ENCODE results near the gene PPIL3. TPM values are rescaled to one million over a fixed set of nuclear protein-coding genes. Genes with fewer than 3 reads are reported as not detected.
A peak's percentile ranks its signal among the peaks of the same experiment; 100 is the strongest.
"Not testable (repeated sequence)": the region's sequence is repeated elsewhere in the genome, so short reads cannot be mapped to it uniquely, and the experiment has no call there.

PPIL3 gene
- total RNA-seq (2014; rRNA removed; shearing (Covaris generic)), result 33.0 and 35.8 TPM in 2 replicates
- 14.4 and 24.7 TPM in 2 replicates for polyA plus RNA-seq (2015; cell fraction: cytosol; rRNA removed)
- polyA plus RNA-seq (2015; cell fraction: nucleus; rRNA removed), result 35.8 and 42.7 TPM in 2 replicates

DNA sequence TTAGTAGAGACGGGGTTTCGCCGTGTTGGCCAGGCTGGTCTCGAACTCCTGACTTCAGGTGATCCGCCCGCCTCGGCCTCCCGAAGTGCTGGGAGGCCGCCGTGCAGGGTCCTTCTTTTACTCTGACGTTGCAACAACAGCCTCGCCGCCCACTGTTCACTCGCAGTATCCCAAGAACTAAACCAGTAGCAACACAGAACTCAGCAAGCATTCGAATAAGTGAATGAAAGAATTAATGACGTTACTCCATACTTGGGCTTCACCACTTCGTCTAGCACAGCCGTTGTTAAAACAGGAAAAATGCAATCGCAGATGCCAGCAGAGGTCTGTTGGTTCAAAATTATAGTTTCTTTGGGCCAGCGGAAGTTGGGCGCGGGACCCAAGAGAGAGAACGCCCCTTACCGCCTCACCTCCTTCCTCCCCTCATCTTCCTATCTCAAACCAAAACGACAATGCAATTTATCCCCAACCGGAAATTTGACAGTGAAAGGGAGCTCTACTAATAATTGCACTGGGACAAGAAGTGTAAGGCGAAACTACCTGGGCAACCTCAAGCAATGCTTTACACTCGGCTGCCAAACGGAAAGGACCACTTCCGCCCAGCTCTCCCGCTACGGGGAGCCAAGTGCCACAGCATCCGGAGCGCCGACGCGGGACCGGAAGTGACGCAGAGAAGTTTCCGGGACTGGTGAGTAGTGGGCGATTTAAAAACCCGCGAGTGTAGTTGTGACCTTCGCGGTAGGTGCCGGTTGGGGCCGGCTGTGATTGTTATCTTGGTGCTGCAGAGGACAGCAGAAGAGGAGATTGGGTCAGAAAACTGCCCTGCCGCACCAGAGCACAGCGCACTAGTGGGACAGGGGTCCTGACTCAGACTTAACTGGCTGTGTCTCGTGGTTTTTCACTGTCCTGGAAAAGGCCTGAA lies at the start of gene PPIL3, which contains the start of gene NIF3L1:
Gene PPIL3, minus strand, starts transcription at position 374 of the 922 bp plus-strand sequence. CDS start 1,462 bp downstream, outside the sequence.
Gene NIF3L1, plus strand, starts transcription at position 668 of the 922 bp plus-strand sequence. CDS start 2,573 bp downstream, outside the sequence.
- in situ Hi-C loops (cut with HindIII; ENCODE audit: low pct_unique_long_range_greater_than_20kb, low sequenced_read_pairs), result no loop called here
- peak; percentile 97 for DNase-seq (ENCODE audit: low read depth, low spot score)

GRCh38 chr2:200930947-200931626 lies 42.2 kb upstream of the PPIL3 start:
- in situ Hi-C loops (cut with HindIII; ENCODE audit: low pct_unique_long_range_greater_than_20kb, low sequenced_read_pairs), result no loop called here
- no peak for DNase-seq (ENCODE audit: low read depth, low spot score)

DNA sequence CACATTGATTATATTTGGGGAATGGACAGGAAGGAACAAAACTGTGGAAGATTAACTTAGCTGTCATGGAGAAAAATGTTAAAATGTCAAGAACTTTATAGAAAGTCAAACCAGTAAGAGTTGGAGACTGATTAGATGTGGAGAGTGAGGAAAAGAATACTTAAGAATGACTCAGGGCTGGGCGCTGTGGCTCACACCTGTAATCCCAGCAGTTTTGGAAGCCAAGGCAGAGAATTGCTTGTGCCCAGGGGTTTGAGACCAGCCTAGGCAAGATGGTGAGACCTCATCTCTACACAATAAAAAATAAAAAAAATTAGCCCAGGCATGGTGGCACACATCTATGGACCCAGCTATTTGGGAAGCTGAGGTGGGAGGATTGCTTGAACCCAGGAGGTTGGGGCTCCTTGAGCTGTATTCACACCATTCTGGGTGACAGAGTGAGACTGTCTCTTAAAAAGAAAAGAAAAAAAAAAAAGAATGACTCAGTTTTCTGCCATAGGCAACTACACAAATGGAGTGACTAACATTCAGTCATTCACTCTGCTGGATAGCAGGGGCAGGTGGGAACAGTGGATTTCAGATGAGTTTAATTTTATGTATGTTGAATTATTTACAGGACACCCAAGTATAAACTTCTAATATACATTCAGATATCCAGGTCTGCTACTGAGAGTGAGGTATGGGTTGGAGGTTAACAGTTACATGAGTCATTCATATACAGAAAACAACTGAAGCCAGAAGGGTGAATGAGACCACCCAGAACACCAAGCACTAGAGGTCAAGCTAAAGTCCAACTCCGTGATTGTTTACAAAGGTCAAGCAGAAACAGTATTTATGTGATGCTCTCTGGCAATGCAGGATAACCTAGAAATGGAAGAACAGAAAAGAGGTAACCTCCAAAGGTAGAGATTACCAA lies 40.7 kb upstream of the PPIL3 start:
- no peak for DNase-seq (ENCODE audit: low read depth, low spot score)
- in situ Hi-C loops (cut with HindIII; ENCODE audit: low pct_unique_long_range_greater_than_20kb, low sequenced_read_pairs), result no loop called here

GRCh38 chr2:200922439-200922838 lies 33.6 kb upstream of the PPIL3 start:
- DNase-seq (ENCODE audit: low read depth, low spot score), result no peak
- in situ Hi-C loops (cut with HindIII; ENCODE audit: low pct_unique_long_range_greater_than_20kb, low sequenced_read_pairs), result no loop called here

DNA sequence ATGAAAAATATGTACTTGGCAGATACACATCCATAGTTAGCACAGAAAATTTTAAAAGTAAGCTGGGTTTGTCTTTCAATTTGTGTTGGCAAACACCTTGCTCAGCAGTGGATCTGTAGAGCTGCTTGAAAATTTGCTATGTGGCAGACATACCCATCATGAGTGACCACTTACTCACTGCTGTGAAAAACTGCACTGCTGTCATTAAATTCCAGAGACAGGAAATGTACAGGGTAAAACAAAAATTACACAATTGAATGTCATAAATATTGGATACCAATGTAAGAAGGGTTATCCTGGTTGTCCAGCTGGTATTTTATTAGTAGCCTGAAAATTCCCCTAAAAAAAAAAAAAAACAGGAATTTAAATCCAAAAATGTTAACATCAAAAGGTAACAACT lies 24.8 kb upstream of the PPIL3 start:
- in situ Hi-C loops (cut with HindIII; ENCODE audit: low pct_unique_long_range_greater_than_20kb, low sequenced_read_pairs), result no loop called here
- no peak for DNase-seq (ENCODE audit: low read depth, low spot score)

DNA sequence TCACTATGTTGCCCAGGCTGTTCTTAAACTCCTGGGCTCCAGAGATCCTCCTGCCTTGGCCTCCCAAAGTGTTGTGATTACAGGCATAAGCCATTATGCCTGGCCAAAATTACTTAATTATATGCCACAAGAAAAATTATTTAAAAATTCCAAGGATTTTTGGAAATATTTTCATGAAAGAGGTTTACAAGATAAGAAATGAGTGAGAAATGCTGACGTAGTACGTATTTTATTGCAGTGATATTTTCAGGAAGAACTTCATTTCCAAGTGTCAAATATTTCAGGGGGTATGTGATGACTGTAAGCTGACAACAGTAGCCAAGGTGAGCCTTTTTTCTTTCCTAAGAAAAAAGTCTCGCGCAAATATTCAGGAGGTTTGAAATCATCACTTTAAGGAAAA lies 21.1 kb upstream of the PPIL3 start:
- in situ Hi-C loops (cut with HindIII; ENCODE audit: low pct_unique_long_range_greater_than_20kb, low sequenced_read_pairs), result no loop called here
- no peak for DNase-seq (ENCODE audit: low read depth, low spot score)

GRCh38 chr2:200905618-200906296 lies 16.9 kb upstream of the PPIL3 start:
- in situ Hi-C loops (cut with HindIII; ENCODE audit: low pct_unique_long_range_greater_than_20kb, low sequenced_read_pairs), result no loop called here
- DNase-seq (ENCODE audit: low read depth, low spot score), result peak; percentile 81

GRCh38 chr2:200901459-200902072 lies 12.7 kb upstream of the PPIL3 start:
- peak; percentile 92 for DNase-seq (ENCODE audit: low read depth, low spot score)
- in situ Hi-C loops (cut with HindIII; ENCODE audit: low pct_unique_long_range_greater_than_20kb, low sequenced_read_pairs), result no loop called here

GRCh38 chr2:200899482-200899881 lies 10.6 kb upstream of the PPIL3 start:
- in situ Hi-C loops (cut with HindIII; ENCODE audit: low pct_unique_long_range_greater_than_20kb, low sequenced_read_pairs), result no loop called here
- no peak for DNase-seq (ENCODE audit: low read depth, low spot score)

DNA sequence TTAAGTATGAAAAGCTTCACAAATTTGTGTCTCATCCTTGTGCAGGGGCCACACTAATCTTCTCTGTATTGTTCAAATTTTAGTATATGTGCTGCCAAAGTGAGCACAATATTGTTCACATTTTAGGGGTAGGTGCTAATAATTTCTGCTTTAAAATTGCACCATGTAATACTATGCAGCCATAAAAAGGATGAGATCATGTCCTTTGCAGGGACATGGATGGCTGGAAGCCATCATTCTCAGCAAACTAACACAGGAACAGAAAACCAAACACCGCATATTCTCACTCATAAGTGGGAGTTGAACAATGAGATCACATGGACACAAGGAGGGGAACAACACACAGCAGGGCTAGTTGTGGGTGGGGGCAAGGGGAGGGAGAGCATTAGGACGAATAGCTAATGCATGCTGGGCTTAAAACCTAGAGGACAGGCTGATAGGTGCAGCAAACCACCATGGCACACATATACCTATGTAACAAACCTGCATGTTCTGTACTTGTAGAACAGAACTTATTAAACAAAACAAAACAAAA lies 7.1 kb downstream of the PPIL3 start:
- DNase-seq (ENCODE audit: low read depth, low spot score); in situ Hi-C loops (cut with HindIII; ENCODE audit: low pct_unique_long_range_greater_than_20kb, low sequenced_read_pairs): not testable (repeated sequence)

DNA sequence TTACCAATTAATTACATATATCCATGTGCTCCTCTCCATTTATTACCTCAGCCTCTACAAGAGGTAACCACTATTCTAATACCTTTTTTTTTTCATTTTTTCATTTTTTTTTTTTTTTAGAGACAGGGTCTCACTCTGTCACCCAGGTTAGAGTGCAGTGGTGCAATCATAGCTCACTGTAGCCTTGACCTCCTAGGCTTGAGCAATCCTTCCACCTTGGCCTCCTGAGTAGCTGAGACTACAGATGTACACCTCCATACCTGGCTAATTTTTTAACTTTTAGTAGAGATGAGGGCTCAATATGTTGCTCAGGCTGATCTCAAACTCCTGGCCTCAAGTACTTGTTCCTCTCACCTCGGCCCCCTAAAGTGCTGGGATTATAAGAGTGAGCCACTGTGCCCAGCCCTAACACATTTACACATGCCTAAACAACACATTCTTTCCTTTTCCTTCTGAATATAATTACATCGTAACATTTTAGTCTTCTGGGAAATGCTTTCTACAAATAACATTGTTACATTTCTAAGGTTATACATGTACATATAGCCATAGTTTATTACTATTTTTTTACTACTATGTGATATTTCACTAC lies 10.5 kb downstream of the PPIL3 start:
- DNase-seq (ENCODE audit: low read depth, low spot score), result no peak
- in situ Hi-C loops (cut with HindIII; ENCODE audit: low pct_unique_long_range_greater_than_20kb, low sequenced_read_pairs), result no loop called here

DNA sequence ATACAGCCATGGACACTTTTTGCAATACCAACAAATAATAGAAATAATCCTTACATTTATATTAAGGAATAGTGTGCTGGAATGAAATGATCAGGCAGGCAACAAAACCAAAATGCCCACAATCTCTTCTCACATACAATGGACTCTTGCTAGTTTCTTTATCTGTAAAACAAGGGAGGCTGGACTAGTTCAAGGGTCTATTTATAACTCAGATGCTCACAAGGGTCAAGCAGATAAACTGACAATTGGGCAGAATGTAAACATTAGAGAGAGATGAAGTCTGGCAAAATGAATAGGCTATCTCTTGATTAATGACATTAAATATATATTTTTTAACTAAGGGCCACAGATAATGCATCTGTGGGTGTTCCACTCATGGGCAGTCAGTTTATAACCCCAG lies 11.4 kb downstream of the PPIL3 start:
- in situ Hi-C loops (cut with HindIII; ENCODE audit: low pct_unique_long_range_greater_than_20kb, low sequenced_read_pairs), result no loop called here
- no peak for DNase-seq (ENCODE audit: low read depth, low spot score)

GRCh38 chr2:200873560-200873959 lies 15.3 kb downstream of the PPIL3 start:
- in situ Hi-C loops (cut with HindIII; ENCODE audit: low pct_unique_long_range_greater_than_20kb, low sequenced_read_pairs), result no loop called here
- DNase-seq (ENCODE audit: low read depth, low spot score), result no peak

DNA sequence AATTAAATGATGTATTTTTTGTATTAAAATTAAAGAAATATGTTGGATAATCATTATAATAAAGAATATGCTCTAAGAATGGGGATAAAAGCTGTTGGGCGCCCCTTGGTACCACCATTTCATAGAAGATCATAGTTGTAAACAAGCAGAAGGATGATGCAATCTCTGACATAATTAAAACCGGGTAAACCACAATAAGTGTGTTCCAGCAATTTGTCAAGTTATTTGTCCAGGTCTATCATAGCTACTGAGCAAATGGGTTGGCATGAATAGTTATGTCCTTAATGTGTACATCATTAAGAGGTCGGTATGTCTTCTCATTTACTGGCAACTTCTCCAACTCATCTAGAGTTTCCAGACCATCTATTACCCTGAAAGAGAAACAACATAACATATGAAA lies 17.7 kb downstream of the PPIL3 start:
- in situ Hi-C loops (cut with HindIII; ENCODE audit: low pct_unique_long_range_greater_than_20kb, low sequenced_read_pairs), result no loop called here
- DNase-seq (ENCODE audit: low read depth, low spot score), result no peak

- DNase-seq (ENCODE audit: low read depth, low spot score), result no peak
- in situ Hi-C loops (cut with HindIII; ENCODE audit: low pct_unique_long_range_greater_than_20kb, low sequenced_read_pairs), result no loop called here
Observed at GRCh38 chr2:200869014-200869413, 19.9 kb downstream of the PPIL3 start.
